Measurements from ENCODE around the gene RAB25. TPM values are rescaled to one million over a fixed set of nuclear protein-coding genes. Genes with fewer than 3 reads are reported as not detected.

Gene RAB25
- total and polyA plus RNA-seq, 4 donors = 0.67 to 2.0 (median 0.92) TPM

DNA sequence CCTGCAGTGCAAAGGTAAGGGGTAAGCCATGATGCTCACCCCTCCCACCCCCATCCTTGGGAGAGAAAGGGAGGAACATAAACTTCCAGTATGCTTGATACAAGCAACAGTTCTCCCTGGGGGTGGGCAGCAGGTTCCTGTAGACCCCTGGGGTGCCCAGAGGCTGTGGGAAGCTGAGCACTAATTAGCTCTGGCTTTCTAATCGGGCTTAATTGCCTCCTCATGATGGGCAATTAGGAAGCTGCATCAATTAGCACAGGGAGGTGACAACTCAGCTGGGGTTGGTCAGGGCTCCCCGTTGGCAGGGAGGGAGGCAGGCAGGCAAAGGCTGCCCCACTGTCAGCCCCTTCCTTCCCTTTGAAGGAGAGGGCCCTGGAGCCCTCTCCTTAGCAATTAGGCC is 37.8 kb downstream of the RAB25 start:
- no peak overlapping the region for H3K9ac ChIP-seq (ENCODE audit: low read depth in 1 of 2, low read length in 2 of 2)
- TF ChIP-seq HNF4G (IDR thresholded peaks at IDR 0.05) = no peak
- TF ChIP-seq, protein P1, sequence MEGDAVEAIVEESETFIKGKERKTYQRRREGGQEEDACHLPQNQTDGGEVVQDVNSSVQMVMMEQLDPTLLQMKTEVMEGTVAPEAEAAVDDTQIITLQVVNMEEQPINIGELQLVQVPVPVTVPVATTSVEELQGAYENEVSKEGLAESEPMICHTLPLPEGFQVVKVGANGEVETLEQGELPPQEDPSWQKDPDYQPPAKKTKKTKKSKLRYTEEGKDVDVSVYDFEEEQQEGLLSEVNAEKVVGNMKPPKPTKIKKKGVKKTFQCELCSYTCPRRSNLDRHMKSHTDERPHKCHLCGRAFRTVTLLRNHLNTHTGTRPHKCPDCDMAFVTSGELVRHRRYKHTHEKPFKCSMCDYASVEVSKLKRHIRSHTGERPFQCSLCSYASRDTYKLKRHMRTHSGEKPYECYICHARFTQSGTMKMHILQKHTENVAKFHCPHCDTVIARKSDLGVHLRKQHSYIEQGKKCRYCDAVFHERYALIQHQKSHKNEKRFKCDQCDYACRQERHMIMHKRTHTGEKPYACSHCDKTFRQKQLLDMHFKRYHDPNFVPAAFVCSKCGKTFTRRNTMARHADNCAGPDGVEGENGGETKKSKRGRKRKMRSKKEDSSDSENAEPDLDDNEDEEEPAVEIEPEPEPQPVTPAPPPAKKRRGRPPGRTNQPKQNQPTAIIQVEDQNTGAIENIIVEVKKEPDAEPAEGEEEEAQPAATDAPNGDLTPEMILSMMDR (IDR thresholded peaks at IDR 0.05; ENCODE audit: low read depth, low read length, missing input control) = no peak
- TF ChIP-seq, protein P2, sequence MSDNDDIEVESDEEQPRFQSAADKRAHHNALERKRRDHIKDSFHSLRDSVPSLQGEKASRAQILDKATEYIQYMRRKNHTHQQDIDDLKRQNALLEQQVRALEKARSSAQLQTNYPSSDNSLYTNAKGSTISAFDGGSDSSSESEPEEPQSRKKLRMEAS (IDR thresholded peaks at IDR 0.05) = no peak
- no peak for TF ChIP-seq HNF4A (conservative IDR thresholded peaks at IDR 0.05)
- TF ChIP-seq EGR1 (IDR thresholded peaks at IDR 0.05; ENCODE audit: low read depth in 2 of 2) = no peak
- no peak for TF ChIP-seq NR2F2 (IDR thresholded peaks at IDR 0.05)
- no peak for TF ChIP-seq JUND (IDR thresholded peaks at IDR 0.05)
- TF ChIP-seq GABPA (IDR thresholded peaks at IDR 0.05 in 1 of 2, conservative IDR thresholded peaks at IDR 0.05 in 1 of 2) = no peak
- TF ChIP-seq, protein P3, sequence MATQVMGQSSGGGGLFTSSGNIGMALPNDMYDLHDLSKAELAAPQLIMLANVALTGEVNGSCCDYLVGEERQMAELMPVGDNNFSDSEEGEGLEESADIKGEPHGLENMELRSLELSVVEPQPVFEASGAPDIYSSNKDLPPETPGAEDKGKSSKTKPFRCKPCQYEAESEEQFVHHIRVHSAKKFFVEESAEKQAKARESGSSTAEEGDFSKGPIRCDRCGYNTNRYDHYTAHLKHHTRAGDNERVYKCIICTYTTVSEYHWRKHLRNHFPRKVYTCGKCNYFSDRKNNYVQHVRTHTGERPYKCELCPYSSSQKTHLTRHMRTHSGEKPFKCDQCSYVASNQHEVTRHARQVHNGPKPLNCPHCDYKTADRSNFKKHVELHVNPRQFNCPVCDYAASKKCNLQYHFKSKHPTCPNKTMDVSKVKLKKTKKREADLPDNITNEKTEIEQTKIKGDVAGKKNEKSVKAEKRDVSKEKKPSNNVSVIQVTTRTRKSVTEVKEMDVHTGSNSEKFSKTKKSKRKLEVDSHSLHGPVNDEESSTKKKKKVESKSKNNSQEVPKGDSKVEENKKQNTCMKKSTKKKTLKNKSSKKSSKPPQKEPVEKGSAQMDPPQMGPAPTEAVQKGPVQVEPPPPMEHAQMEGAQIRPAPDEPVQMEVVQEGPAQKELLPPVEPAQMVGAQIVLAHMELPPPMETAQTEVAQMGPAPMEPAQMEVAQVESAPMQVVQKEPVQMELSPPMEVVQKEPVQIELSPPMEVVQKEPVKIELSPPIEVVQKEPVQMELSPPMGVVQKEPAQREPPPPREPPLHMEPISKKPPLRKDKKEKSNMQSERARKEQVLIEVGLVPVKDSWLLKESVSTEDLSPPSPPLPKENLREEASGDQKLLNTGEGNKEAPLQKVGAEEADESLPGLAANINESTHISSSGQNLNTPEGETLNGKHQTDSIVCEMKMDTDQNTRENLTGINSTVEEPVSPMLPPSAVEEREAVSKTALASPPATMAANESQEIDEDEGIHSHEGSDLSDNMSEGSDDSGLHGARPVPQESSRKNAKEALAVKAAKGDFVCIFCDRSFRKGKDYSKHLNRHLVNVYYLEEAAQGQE (IDR thresholded peaks at IDR 0.05) = no peak
- TF ChIP-seq, protein P4, sequence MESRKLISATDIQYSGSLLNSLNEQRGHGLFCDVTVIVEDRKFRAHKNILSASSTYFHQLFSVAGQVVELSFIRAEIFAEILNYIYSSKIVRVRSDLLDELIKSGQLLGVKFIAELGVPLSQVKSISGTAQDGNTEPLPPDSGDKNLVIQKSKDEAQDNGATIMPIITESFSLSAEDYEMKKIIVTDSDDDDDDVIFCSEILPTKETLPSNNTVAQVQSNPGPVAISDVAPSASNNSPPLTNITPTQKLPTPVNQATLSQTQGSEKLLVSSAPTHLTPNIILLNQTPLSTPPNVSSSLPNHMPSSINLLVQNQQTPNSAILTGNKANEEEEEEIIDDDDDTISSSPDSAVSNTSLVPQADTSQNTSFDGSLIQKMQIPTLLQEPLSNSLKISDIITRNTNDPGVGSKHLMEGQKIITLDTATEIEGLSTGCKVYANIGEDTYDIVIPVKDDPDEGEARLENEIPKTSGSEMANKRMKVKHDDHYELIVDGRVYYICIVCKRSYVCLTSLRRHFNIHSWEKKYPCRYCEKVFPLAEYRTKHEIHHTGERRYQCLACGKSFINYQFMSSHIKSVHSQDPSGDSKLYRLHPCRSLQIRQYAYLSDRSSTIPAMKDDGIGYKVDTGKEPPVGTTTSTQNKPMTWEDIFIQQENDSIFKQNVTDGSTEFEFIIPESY (IDR thresholded peaks at IDR 0.05) = no peak
- no peak for TF ChIP-seq RAD21 (IDR thresholded peaks at IDR 0.05)
- TF ChIP-seq FOXA1 (IDR thresholded peaks at IDR 0.05) = no peak
- TF ChIP-seq FOXA2 (IDR thresholded peaks at IDR 0.05) = no peak
- no peak for TF ChIP-seq YY1 (IDR thresholded peaks at IDR 0.05)
- TF ChIP-seq, protein P5, sequence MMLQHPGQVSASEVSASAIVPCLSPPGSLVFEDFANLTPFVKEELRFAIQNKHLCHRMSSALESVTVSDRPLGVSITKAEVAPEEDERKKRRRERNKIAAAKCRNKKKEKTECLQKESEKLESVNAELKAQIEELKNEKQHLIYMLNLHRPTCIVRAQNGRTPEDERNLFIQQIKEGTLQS (IDR thresholded peaks at IDR 0.05) = no peak
- TF ChIP-seq TAF1 (conservative IDR thresholded peaks at IDR 0.05) = no peak
- no peak for TF ChIP-seq SP1 (IDR thresholded peaks at IDR 0.05)
- H3K36me3 ChIP-seq (ENCODE audit: control insufficient read depth in 4 of 4, insufficient read depth in 3 of 4, low read depth in 1 of 4, low read length in 3 of 4) = no peaks in the 10 kb centered on the region
- no peak for DNase-seq (ENCODE audit: low spot score)
- no peak overlapping the region for H3K27ac ChIP-seq (ENCODE audit: low read depth in 1 of 2, low read length in 2 of 2)
- no peaks in the 10 kb centered on the region for H3K9me3 ChIP-seq (ENCODE audit: control insufficient read depth in 4 of 4, low read length in 3 of 4)
- no peaks in the 10 kb centered on the region for H3K27me3 ChIP-seq (ENCODE audit: control insufficient read depth in 4 of 4, insufficient read depth in 4 of 4, low read length in 3 of 4)
- peaks cover 0 to 9% (median 2%) of the 10 kb centered on the region in 4 donors for H3K4me1 ChIP-seq (ENCODE audit: control insufficient read depth in 4 of 4, insufficient read depth in 4 of 4, low read length in 3 of 4)
- no peak overlapping the region for H3K4me3 ChIP-seq (ENCODE audit: low read depth in 1 of 3, low read length in 3 of 3)
- 95% methylated on average over 2 of the region's 2 CpGs for WGBS

DNA sequence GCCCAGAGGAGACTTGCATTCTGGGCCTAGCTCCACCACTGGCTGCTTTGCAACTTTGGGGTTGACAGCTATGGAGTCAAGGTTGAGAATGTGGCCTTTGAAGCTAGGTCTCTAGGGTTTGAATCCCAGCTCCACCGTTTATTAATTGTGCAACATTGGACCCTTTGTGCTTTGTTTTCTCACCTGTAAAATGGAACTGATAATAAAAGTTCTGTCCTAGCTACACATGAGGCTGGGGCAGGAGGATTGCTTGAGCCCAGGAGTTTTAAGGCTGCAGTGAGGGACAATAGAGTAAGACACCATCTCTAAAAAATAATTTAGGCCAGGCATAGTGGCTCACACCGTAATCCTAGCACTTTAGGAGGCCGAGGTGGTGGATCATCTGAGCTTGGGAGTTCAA is 38.3 kb downstream of the RAB25 start:
- peaks cover 0 to 9% (median 2%) of the 10 kb centered on the region in 4 donors for H3K4me1 ChIP-seq (ENCODE audit: control insufficient read depth in 4 of 4, insufficient read depth in 4 of 4, low read length in 3 of 4)
- WGBS = 73% methylated on average over 3 of the region's 3 CpGs

More for the DNA sequence above, 38.3 kb downstream of the RAB25 start:
- Histone ChIP-seq H3K27ac (ENCODE audit: low read depth in 1 of 2, low read length in 2 of 2) (no peak overlapping the region), H3K4me3 (ENCODE audit: low read depth in 1 of 3, low read length in 3 of 3) (no peak overlapping the region), H3K9ac (ENCODE audit: low read depth in 1 of 2, low read length in 2 of 2) (no peak overlapping the region), H3K27me3 (ENCODE audit: control insufficient read depth in 4 of 4, insufficient read depth in 4 of 4, low read length in 3 of 4) (no peaks in the 10 kb centered on the region), H3K9me3 (ENCODE audit: control insufficient read depth in 4 of 4, low read length in 3 of 4) (no peaks in the 10 kb centered on the region), H3K36me3 (ENCODE audit: control insufficient read depth in 4 of 4, insufficient read depth in 3 of 4, low read depth in 1 of 4, low read length in 3 of 4) (no peaks in the 10 kb centered on the region)
- DNase-seq (ENCODE audit: low spot score) = no peak
- no peak for TF ChIP-seq NR2F2 (IDR thresholded peaks at IDR 0.05)
- TF ChIP-seq FOXA2 (IDR thresholded peaks at IDR 0.05) = no peak
- no peak for TF ChIP-seq SP1 (IDR thresholded peaks at IDR 0.05)
- TF ChIP-seq TAF1 (conservative IDR thresholded peaks at IDR 0.05) = no peak
- TF ChIP-seq, protein P1 (IDR thresholded peaks at IDR 0.05; ENCODE audit: low read depth, low read length, missing input control) = no peak
- TF ChIP-seq RXRA (IDR thresholded peaks at IDR 0.05) = no peak
- no peak for TF ChIP-seq YY1 (IDR thresholded peaks at IDR 0.05)
- no peak for TF ChIP-seq FOXA1 (IDR thresholded peaks at IDR 0.05)
- no peak for TF ChIP-seq JUND (IDR thresholded peaks at IDR 0.05)
- TF ChIP-seq RAD21 (IDR thresholded peaks at IDR 0.05) = no peak
- TF ChIP-seq, protein P4 (IDR thresholded peaks at IDR 0.05) = no peak
- no peak for TF ChIP-seq HNF4A (conservative IDR thresholded peaks at IDR 0.05)
- TF ChIP-seq, protein P5 (IDR thresholded peaks at IDR 0.05) = no peak
